ENCODE measurements around the gene BCOR. TPM values are rescaled to one million over a fixed set of nuclear protein-coding genes. Genes with fewer than 3 reads are reported as not detected.

BCOR gene
- total RNA-seq, 1 experiment from 2014 or later = 48.3 TPM

- intact Hi-C loops (cut with micrococcal nuclease; ENCODE audit: unreplicated experiment) = no loop called here
- no peaks in the 10 kb centered on the region for H3K9me3 ChIP-seq (ENCODE audit: control insufficient read depth, insufficient read depth, low read depth, low read length)
- no peaks in the 10 kb centered on the region for H3K36me3 ChIP-seq (ENCODE audit: control insufficient read depth, insufficient read depth, low read length)
- TF ChIP-seq REST (IDR thresholded peaks at IDR 0.05; ENCODE audit: insufficient read depth in 1 of 2, low read depth in 2 of 2, low read length in 1 of 2) (no peak), TCF7L2 (IDR thresholded peaks at IDR 0.05; ENCODE audit: low read depth, low read length) (peak; percentile 49; the same call in 1 of the 2 replicates)
- CTCF ChIA-PET = no interaction called here
- POLR2A ChIA-PET = no interaction called here
- H3K4me3 ChIP-seq (ENCODE audit: low read depth in 2 of 2, low read length in 2 of 2) = no peak overlapping the region
- no peaks in the 10 kb centered on the region for H3K4me1 ChIP-seq (ENCODE audit: control insufficient read depth, insufficient read depth, low read length)
- in situ Hi-C loops (cut with HindIII; ENCODE audit: low pct_unique_long_range_greater_than_20kb, low sequenced_read_pairs) = no loop called here
- DNase-seq (ENCODE audit: low read depth, low spot score) = no peak
- ATAC-seq = no peak
- no peak overlapping the region for H3K27ac ChIP-seq (ENCODE audit: low read length)
- H3K27me3 ChIP-seq (ENCODE audit: control insufficient read depth, insufficient read depth, low read length) = no peaks in the 10 kb centered on the region
- no TSS peak for BruUV-seq (replicated peaks)
These were observed 94.1 kb downstream of the BCOR start for GRCh38 chrX:40003428-40004245.

- Histone ChIP-seq H3K9me3 (ENCODE audit: control insufficient read depth, insufficient read depth, low read depth, low read length) (no peaks in the 10 kb centered on the region), H3K27me3 (ENCODE audit: control insufficient read depth, insufficient read depth, low read length) (no peaks in the 10 kb centered on the region), H3K36me3 (ENCODE audit: control insufficient read depth, insufficient read depth, low read length) (no peaks in the 10 kb centered on the region), H3K27ac (ENCODE audit: low read length) (no peak overlapping the region), H3K4me1 (ENCODE audit: control insufficient read depth, insufficient read depth, low read length) (no peaks in the 10 kb centered on the region), H3K4me3 (ENCODE audit: low read depth in 2 of 2, low read length in 2 of 2) (no peak overlapping the region)
- DNase-seq (ENCODE audit: low read depth, low spot score) = no peak
- TF ChIP-seq REST (IDR thresholded peaks at IDR 0.05; ENCODE audit: insufficient read depth in 1 of 2, low read depth in 2 of 2, low read length in 1 of 2) (no peak), SIN3A (IDR thresholded peaks at IDR 0.05; ENCODE audit: borderline replicate concordance, insufficient read depth, low read depth, low read length) (no peak), CTCF (IDR thresholded peaks at IDR 0.05) (no peak), TCF7L2 (IDR thresholded peaks at IDR 0.05; ENCODE audit: low read depth, low read length) (no peak), POLR2AphosphoS5 (IDR thresholded peaks at IDR 0.05; ENCODE audit: low read depth, low read length) (no peak)
- no TSS peak for BruUV-seq (replicated peaks)
- intact Hi-C loops (cut with micrococcal nuclease; ENCODE audit: unreplicated experiment) (no loop called here), in situ Hi-C loops (cut with HindIII; ENCODE audit: low pct_unique_long_range_greater_than_20kb, low sequenced_read_pairs) (no loop called here)
- ChIA-PET CTCF (no interaction called here), POLR2A (no interaction called here)
- no peak for ATAC-seq
These were observed 94.7 kb downstream of the BCOR start for GRCh38 chrX:40003071-40003427.
